HEK293 (cell line): Measurements from ENCODE around the gene ZBED4.

ENCODE experiments used
- CTCF ChIA-PET: fragments of 350-600 bp; formaldehyde crosslinking; extraction: SDS; loops from one replicate; lab custom pipeline; 2021; ENCODE audit warnings: antibody characterized with exemption; lab: Yijun Ruan, JAX
- POLR2A ChIA-PET: fragments of 300-600 bp; formaldehyde crosslinking; extraction: SDS; loops from one replicate; lab custom pipeline; 2020; ENCODE audit warnings: antibody characterized with exemption, inconsistent platforms; lab: Yijun Ruan, JAX
- H3K27ac ChIP-seq: fragments of 200-500 bp; sonication (Bioruptor generic); 2 replicates; pipeline ENCODE4 v1.5.1; 2014; ENCODE audit warnings: low read depth, low read length, control low read depth, inconsistent platforms; ENCODE audit errors: extremely low read depth
- H3K36me3 ChIP-seq, 2 experiments: fragments of 200-500 bp in 1 of 2; sonication (Bioruptor generic) in 1 of 2; 1 replicate in 1 of 2; 2 replicates in 1 of 2; pipeline ENCODE4 v1.5.1; 2014 to 2017; ENCODE audit warnings: inconsistent platforms in 2 of 2, low read length in 2 of 2; ENCODE audit not compliant: control insufficient read depth in 2 of 2, insufficient read depth in 1 of 2
- H3K4me1 ChIP-seq: fragments of 200-500 bp; sonication (Bioruptor generic); 2 replicates; pipeline ENCODE4 v1.5.1; 2014; ENCODE audit warnings: mild to moderate bottlenecking, low read length, inconsistent platforms; ENCODE audit not compliant: control insufficient read depth, insufficient read depth
- H3K4me3 ChIP-seq: 2 replicates; pipeline ENCODE4 v1.5.1; 2011; ENCODE audit warnings: low read depth, mild to moderate bottlenecking, control low read depth, low read length, moderate library complexity
- H3K9me3 ChIP-seq: fragments of 200-500 bp; sonication (Bioruptor generic); 2 replicates; pipeline ENCODE4 v1.5.1; 2014; ENCODE audit warnings: low read depth, low read length, inconsistent platforms; ENCODE audit not compliant: control insufficient read depth, insufficient read depth
- GLI4 ChIP-seq: fragments of 450-650 bp; formaldehyde crosslinking; IDR thresholded peaks from 2 replicates; pipeline ENCODE4 v1.5.1; 2016; ENCODE audit warnings: missing biosample characterization, missing genetic modification characterization
- SALL2 ChIP-seq: fragments of 450-650 bp; formaldehyde crosslinking; IDR thresholded peaks from 2 replicates; pipeline ENCODE4 v1.5.0; 2017; ENCODE audit warnings: missing biosample characterization, mild to moderate bottlenecking, missing genetic modification characterization, borderline replicate concordance
- SETDB1 ChIP-seq: IDR thresholded peaks from one replicate; pipeline ENCODE4 v1.6.1; 2017; ENCODE audit warnings: mild to moderate bottlenecking, low read length, moderate library complexity, mixed read lengths; ENCODE audit not compliant: insufficient read length
- TRIM28 ChIP-seq: IDR thresholded peaks from 2 replicates; pipeline ENCODE4 v1.6.1; 2011; ENCODE audit warnings: low read length, control low read depth, borderline replicate concordance
- ZNF121 ChIP-seq: fragments of 450-650 bp; formaldehyde crosslinking; IDR thresholded peaks from 2 replicates; pipeline ENCODE4 v1.5.1; 2016; ENCODE audit warnings: missing biosample characterization, missing genetic modification characterization
- ZNF169 ChIP-seq: fragments of 450-650 bp; formaldehyde crosslinking; IDR thresholded peaks from 2 replicates; pipeline ENCODE4 v1.5.1; 2016; ENCODE audit warnings: missing biosample characterization, missing genetic modification characterization
- ZNF174 ChIP-seq: fragments of 450-650 bp; formaldehyde crosslinking; IDR thresholded peaks from 2 replicates; pipeline ENCODE4 v1.5.0; 2017; ENCODE audit warnings: missing biosample characterization, mild to moderate bottlenecking, missing genetic modification characterization
- ZNF292 ChIP-seq: fragments of 450-650 bp; formaldehyde crosslinking; IDR thresholded peaks from 2 replicates; pipeline ENCODE4 v1.5.1; 2016; ENCODE audit warnings: low read depth, missing biosample characterization, missing genetic modification characterization, borderline replicate concordance
- ZNF341 ChIP-seq: fragments of 450-650 bp; formaldehyde crosslinking; IDR thresholded peaks from 2 replicates; pipeline ENCODE4; 2016; ENCODE audit warnings: low read depth, missing biosample characterization, missing genetic modification characterization
- ZNF423 ChIP-seq: fragments of 450-650 bp; formaldehyde crosslinking; IDR thresholded peaks from 2 replicates; pipeline ENCODE4 v1.5.1; 2016; ENCODE audit warnings: missing biosample characterization, missing genetic modification characterization
- ZNF549 ChIP-seq: fragments of 450-650 bp; IDR thresholded peaks from 2 replicates; pipeline ENCODE4 v1.5.1; 2018; ENCODE audit warnings: missing biosample characterization, missing genetic modification characterization, mild to moderate bottlenecking, inconsistent platforms, moderate library complexity
- ZNF571 ChIP-seq: fragments of 450-650 bp; formaldehyde crosslinking; IDR thresholded peaks from 2 replicates; pipeline ENCODE4 v1.5.0; 2017; ENCODE audit warnings: missing biosample characterization, missing genetic modification characterization
- TF ChIP-seq, protein P1 (sequence below): fragments of 450-650 bp; formaldehyde crosslinking; IDR thresholded peaks from 2 replicates; pipeline ENCODE4 v1.5.1; 2016; ENCODE audit warnings: missing biosample characterization, missing genetic modification characterization
- TF ChIP-seq, protein P2 (sequence below): fragments of 450-650 bp; formaldehyde crosslinking; IDR thresholded peaks from 2 replicates; pipeline ENCODE4 v1.5.1; 2016; ENCODE audit warnings: missing biosample characterization, missing genetic modification characterization
- TF ChIP-seq, protein P3 (sequence below): fragments of 450-650 bp; formaldehyde crosslinking; IDR thresholded peaks from 2 replicates; pipeline ENCODE4 v1.5.1; 2016; ENCODE audit warnings: missing biosample characterization, missing genetic modification characterization
- TF ChIP-seq, protein P4 (sequence below): fragments of 450-650 bp; formaldehyde crosslinking; IDR thresholded peaks from 2 replicates; pipeline ENCODE4 v1.5.1; 2017; ENCODE audit warnings: missing biosample characterization, mild to moderate bottlenecking, missing genetic modification characterization, moderate library complexity
- TF ChIP-seq, protein P5 (sequence below): fragments of 450-650 bp; formaldehyde crosslinking; IDR thresholded peaks from 2 replicates; pipeline ENCODE4 v1.5.1; 2016; ENCODE audit warnings: missing biosample characterization, missing genetic modification characterization
- TF ChIP-seq, protein P6 (sequence below): fragments of 450-650 bp; formaldehyde crosslinking; IDR thresholded peaks from 2 replicates; pipeline ENCODE4 v1.5.1; 2017; ENCODE audit warnings: missing biosample characterization, missing genetic modification characterization

The ZBED4 gene

DNA sequence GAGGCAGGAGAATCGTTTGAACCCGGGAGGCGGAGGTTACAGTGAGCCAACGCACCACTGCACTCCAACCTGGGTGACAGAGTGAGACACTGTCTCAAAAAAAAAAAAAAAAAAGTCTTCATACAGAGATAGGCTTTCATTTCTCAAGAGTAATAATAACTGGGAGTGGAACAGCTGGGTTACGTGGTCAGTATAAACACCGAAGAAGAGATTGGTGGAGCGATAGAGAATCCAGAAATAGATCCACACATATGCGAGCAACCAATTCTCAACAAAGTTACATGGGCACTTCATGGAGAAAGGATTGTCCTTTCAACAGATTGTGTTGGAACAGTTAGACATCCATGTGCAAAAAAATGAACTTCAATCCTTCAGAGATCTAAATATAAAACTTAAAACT lies 24.6 kb downstream of the ZBED4 start (continued):
- TF ChIP-seq, protein P1, sequence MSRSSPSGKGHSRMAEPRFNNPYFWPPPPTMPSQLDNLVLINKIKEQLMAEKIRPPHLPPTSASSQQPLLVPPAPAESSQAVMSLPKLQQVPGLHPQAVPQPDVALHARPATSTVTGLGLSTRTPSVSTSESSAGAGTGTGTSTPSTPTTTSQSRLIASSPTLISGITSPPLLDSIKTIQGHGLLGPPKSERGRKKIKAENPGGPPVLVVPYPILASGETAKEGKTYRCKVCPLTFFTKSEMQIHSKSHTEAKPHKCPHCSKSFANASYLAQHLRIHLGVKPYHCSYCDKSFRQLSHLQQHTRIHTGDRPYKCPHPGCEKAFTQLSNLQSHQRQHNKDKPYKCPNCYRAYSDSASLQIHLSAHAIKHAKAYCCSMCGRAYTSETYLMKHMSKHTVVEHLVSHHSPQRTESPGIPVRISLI (tag by site-specific recombination) = no peak

DNA sequence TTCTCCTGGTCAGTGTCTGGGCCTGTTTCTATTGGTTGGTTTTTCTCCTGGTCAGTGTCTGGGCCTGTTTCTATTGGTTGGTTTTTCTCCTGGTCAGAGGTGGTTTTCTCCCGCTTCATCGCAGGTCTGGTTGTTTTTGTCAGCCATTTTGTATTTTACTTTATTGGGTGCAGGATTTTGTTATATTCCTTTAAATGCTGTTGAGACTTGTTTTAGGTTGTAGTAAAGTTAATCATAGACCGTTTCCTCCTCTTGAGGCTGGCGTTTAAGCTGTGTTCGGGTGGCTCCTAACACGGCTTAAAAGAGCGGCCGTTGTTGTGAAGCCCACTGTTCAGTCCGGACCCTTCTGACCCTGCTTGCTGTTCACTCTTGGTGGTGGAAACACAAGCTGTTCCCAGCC lies 26.2 kb downstream of the ZBED4 start:
- TF ChIP-seq TRIM28 (no peak), ZNF292 (tag by site-specific recombination) (no peak), ZNF549 (tag by site-specific recombination) (no peak), ZNF174 (tag by site-specific recombination) (no peak), ZNF169 (no peak), ZNF341 (tag by site-specific recombination) (no peak), SETDB1 (peak; percentile 58)
- TF ChIP-seq, protein P2, sequence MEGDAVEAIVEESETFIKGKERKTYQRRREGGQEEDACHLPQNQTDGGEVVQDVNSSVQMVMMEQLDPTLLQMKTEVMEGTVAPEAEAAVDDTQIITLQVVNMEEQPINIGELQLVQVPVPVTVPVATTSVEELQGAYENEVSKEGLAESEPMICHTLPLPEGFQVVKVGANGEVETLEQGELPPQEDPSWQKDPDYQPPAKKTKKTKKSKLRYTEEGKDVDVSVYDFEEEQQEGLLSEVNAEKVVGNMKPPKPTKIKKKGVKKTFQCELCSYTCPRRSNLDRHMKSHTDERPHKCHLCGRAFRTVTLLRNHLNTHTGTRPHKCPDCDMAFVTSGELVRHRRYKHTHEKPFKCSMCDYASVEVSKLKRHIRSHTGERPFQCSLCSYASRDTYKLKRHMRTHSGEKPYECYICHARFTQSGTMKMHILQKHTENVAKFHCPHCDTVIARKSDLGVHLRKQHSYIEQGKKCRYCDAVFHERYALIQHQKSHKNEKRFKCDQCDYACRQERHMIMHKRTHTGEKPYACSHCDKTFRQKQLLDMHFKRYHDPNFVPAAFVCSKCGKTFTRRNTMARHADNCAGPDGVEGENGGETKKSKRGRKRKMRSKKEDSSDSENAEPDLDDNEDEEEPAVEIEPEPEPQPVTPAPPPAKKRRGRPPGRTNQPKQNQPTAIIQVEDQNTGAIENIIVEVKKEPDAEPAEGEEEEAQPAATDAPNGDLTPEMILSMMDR (tag by site-specific recombination) = no peak
- no peak overlapping the region for H3K4me3 ChIP-seq
- H3K27ac ChIP-seq = no peak overlapping the region
- ChIA-PET CTCF (interaction anchor here (0.6 kb wide), 1 partner anchor 18 kb away, joined by 3 read pairs; no protein-coding TSS in a partner anchor), POLR2A (no interaction called here)
- H3K36me3 ChIP-seq = peaks cover 14 to 42% of the 10 kb centered on the region in 2 experiments
- no peaks in the 10 kb centered on the region; the same call in none of the 2 replicates for H3K9me3 ChIP-seq
- H3K4me1 ChIP-seq = no peaks in the 10 kb centered on the region

DNA sequence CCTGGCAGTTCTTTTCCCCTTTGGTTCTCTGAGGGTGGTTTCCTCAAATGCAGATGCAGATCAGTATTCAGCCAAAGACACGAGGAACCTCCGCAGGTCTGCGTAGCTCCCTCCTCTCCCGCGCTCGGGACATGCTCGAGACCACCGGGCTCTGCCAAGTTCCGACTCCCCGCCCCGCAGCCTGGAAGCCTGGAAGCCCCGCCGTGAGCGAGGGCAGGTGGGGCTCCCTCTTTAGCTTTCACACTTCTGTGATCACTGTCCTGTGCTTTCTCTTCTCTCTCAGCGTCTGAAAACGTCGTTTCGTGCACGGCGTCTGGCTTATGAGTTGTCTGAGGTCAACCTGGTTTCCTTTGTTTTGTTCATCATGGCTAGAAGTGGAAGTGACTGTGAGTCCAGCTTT lies 26.6 kb downstream of the ZBED4 start:
- ChIA-PET CTCF (interaction anchor here (0.6 kb wide), 1 partner anchor 19 kb away, joined by 3 read pairs; no protein-coding TSS in a partner anchor), POLR2A (no interaction called here)
- H3K36me3 ChIP-seq = peaks cover 14 to 46% of the 10 kb centered on the region in 2 experiments
- H3K27ac ChIP-seq = no peak overlapping the region
- H3K9me3 ChIP-seq = no peaks in the 10 kb centered on the region; the same call in none of the 2 replicates
- H3K4me3 ChIP-seq = no peak overlapping the region
- TF ChIP-seq, protein P3, sequence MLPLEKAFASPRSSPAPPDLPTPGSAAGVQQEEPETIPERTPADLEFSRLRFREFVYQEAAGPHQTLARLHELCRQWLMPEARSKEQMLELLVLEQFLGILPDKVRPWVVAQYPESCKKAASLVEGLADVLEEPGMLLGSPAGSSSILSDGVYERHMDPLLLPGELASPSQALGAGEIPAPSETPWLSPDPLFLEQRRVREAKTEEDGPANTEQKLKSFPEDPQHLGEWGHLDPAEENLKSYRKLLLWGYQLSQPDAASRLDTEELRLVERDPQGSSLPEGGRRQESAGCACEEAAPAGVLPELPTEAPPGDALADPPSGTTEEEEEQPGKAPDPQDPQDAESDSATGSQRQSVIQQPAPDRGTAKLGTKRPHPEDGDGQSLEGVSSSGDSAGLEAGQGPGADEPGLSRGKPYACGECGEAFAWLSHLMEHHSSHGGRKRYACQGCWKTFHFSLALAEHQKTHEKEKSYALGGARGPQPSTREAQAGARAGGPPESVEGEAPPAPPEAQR (tag by site-specific recombination) = no peak
- TF ChIP-seq ZNF174 (tag by site-specific recombination) = no peak
- TF ChIP-seq SALL2 = no peak
- peak; percentile 12 for TF ChIP-seq SETDB1
- TF ChIP-seq, protein P4, sequence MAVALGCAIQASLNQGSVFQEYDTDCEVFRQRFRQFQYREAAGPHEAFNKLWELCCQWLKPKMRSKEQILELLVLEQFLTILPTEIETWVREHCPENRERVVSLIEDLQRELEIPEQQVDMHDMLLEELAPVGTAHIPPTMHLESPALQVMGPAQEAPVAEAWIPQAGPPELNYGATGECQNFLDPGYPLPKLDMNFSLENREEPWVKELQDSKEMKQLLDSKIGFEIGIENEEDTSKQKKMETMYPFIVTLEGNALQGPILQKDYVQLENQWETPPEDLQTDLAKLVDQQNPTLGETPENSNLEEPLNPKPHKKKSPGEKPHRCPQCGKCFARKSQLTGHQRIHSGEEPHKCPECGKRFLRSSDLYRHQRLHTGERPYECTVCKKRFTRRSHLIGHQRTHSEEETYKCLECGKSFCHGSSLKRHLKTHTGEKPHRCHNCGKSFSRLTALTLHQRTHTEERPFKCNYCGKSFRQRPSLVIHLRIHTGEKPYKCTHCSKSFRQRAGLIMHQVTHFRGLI (tag by site-specific recombination) = peak; percentile 94
- TF ChIP-seq ZNF571 (tag by site-specific recombination) = no peak
- no peaks in the 10 kb centered on the region for H3K4me1 ChIP-seq

DNA sequence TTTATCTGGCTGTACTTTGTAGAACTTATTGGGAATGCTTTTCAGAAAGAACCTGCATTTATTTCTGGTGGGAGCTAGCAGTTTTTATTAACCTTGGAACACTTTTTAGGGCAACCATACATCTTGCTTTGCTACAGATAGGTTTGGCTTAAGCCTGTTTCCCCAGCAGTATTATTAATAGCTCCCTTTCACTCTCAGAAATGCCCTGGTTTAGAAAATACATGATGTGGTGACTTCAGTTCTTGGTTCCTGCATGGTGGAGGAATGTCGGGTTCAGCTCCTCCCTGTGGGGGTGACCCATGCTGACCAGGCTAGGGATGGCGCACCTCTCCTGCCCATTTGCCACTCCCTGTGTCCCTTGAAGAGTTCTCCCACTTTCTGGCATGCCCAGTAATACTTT lies 28.2 kb downstream of the ZBED4 start:
- Histone ChIP-seq H3K9me3 (no peaks in the 10 kb centered on the region; the same call in 1 of the 2 replicates), H3K4me3 (no peak overlapping the region), H3K36me3 (peaks cover 10 to 54% of the 10 kb centered on the region in 2 experiments; a peak in 2 of 3 replicates), H3K4me1 (no peaks in the 10 kb centered on the region), H3K27ac (no peak overlapping the region)
- ChIA-PET CTCF (interaction anchor here (0.9 to 1.6 kb wide), 2 partner anchors 11 to 120 kb away, joined by 3 to 7 read pairs; no protein-coding TSS in a partner anchor), POLR2A (no interaction called here)
- TF ChIP-seq ZNF423 (tag by site-specific recombination) = no peak
- TF ChIP-seq, protein P5, sequence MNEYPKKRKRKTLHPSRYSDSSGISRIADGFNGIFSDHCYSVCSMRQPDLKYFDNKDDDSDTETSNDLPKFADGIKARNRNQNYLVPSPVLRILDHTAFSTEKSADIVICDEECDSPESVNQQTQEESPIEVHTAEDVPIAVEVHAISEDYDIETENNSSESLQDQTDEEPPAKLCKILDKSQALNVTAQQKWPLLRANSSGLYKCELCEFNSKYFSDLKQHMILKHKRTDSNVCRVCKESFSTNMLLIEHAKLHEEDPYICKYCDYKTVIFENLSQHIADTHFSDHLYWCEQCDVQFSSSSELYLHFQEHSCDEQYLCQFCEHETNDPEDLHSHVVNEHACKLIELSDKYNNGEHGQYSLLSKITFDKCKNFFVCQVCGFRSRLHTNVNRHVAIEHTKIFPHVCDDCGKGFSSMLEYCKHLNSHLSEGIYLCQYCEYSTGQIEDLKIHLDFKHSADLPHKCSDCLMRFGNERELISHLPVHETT = no peak
- no peak for TF ChIP-seq GLI4 (tag by site-specific recombination)
- no peak for TF ChIP-seq ZNF121
- TF ChIP-seq, protein P6, sequence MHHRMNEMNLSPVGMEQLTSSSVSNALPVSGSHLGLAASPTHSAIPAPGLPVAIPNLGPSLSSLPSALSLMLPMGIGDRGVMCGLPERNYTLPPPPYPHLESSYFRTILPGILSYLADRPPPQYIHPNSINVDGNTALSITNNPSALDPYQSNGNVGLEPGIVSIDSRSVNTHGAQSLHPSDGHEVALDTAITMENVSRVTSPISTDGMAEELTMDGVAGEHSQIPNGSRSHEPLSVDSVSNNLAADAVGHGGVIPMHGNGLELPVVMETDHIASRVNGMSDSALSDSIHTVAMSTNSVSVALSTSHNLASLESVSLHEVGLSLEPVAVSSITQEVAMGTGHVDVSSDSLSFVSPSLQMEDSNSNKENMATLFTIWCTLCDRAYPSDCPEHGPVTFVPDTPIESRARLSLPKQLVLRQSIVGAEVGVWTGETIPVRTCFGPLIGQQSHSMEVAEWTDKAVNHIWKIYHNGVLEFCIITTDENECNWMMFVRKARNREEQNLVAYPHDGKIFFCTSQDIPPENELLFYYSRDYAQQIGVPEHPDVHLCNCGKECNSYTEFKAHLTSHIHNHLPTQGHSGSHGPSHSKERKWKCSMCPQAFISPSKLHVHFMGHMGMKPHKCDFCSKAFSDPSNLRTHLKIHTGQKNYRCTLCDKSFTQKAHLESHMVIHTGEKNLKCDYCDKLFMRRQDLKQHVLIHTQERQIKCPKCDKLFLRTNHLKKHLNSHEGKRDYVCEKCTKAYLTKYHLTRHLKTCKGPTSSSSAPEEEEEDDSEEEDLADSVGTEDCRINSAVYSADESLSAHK = no peak
